ENCODE results near the gene ST6GALNAC3.

GRCh38 chr1:76257823-76258222 lies 183.3 kb downstream of the ST6GALNAC3 start:
- no peak for TF ChIP-seq CTCF (IDR thresholded peaks at IDR 0.05)
- TF ChIP-seq POLR2A (IDR thresholded peaks at IDR 0.05): no peak

Measured in heart left ventricle (tissue), 13 donors.